Astrocyte (in vitro differentiated cells and primary cell): Measurements from ENCODE around the gene RAD54L2. TPM values are rescaled to one million over a fixed set of nuclear protein-coding genes. Genes with fewer than 3 reads are reported as not detected.

ENCODE experiments used
- DNase-seq: peaks from one replicate; pipeline ENCODE4 v3.0.0-alpha.2; 2010; ENCODE audit warnings: low read depth
- FAIRE-seq: peaks from 2 replicates; lab custom pipeline; 2011; peaks lifted over from hg19 to GRCh38; lab: Jason Lieb, UNC
- H2AFZ ChIP-seq: 2 replicates; pipeline ENCODE4 v1.6.0; 2012; ENCODE audit warnings: low read depth, low read length, inconsistent platforms
- H3K27ac ChIP-seq: 2 replicates; pipeline ENCODE4 v1.5.1; 2011; ENCODE audit warnings: low read depth, low read length, inconsistent platforms
- H3K27me3 ChIP-seq: 2 replicates; pipeline ENCODE4 v1.6.0; 2011; ENCODE audit warnings: low read length, inconsistent platforms; ENCODE audit not compliant: insufficient read depth
- H3K36me3 ChIP-seq: 2 replicates; pipeline ENCODE4 v1.5.1; 2011; ENCODE audit warnings: low read length, inconsistent platforms; ENCODE audit not compliant: insufficient read depth
- H3K4me1 ChIP-seq: 2 replicates; pipeline ENCODE4 v1.5.1; 2011; ENCODE audit warnings: low read length, inconsistent platforms; ENCODE audit not compliant: insufficient read depth
- H3K4me2 ChIP-seq: 2 replicates; pipeline ENCODE4 v1.6.0; 2012; ENCODE audit warnings: low read length, inconsistent platforms
- H3K4me3 ChIP-seq: 2 replicates; pipeline ENCODE4 v1.5.1; 2011; ENCODE audit warnings: low read depth, mild to moderate bottlenecking, low read length, inconsistent platforms; ENCODE audit not compliant: insufficient read depth
- H3K79me2 ChIP-seq: 2 replicates; pipeline ENCODE4 v1.6.0; 2012; ENCODE audit warnings: mild to moderate bottlenecking, low read length, inconsistent platforms; ENCODE audit not compliant: insufficient read depth
- H3K9ac ChIP-seq: 2 replicates; pipeline ENCODE4 v1.6.0; 2012; ENCODE audit warnings: mild to moderate bottlenecking, low read length, inconsistent platforms
- H3K9me3 ChIP-seq: 2 replicates; pipeline ENCODE4 v1.5.1; 2012; ENCODE audit warnings: low read depth, mild to moderate bottlenecking, low read length, inconsistent platforms; ENCODE audit not compliant: insufficient read depth
- H4K20me1 ChIP-seq: 2 replicates; pipeline ENCODE4 v1.6.0; 2012; ENCODE audit warnings: low read length, inconsistent platforms; ENCODE audit not compliant: insufficient read depth
- H3K27ac Mint-ChIP-seq: one replicate; pipeline ENCODE4 v1.8.0; 2021; ENCODE audit warnings: mild to moderate bottlenecking, mixed read lengths; ENCODE audit not compliant: unreplicated experiment
- H3K27me3 Mint-ChIP-seq: one replicate; pipeline ENCODE4 v1.8.0; 2021; ENCODE audit warnings: low read depth, mixed read lengths; ENCODE audit not compliant: unreplicated experiment
- H3K36me3 Mint-ChIP-seq: one replicate; pipeline ENCODE4 v1.8.0; 2021; ENCODE audit warnings: low read depth, mixed read lengths; ENCODE audit not compliant: unreplicated experiment
- H3K4me1 Mint-ChIP-seq: one replicate; pipeline ENCODE4 v1.8.0; 2021; ENCODE audit warnings: low read depth, mixed read lengths; ENCODE audit not compliant: unreplicated experiment
- H3K4me3 Mint-ChIP-seq: one replicate; pipeline ENCODE4 v1.8.0; 2021; ENCODE audit warnings: mild to moderate bottlenecking, moderate library complexity, mixed read lengths; ENCODE audit not compliant: unreplicated experiment
- H3K9me3 Mint-ChIP-seq: one replicate; pipeline ENCODE4 v1.8.0; 2021; ENCODE audit warnings: mild to moderate bottlenecking, mixed read lengths; ENCODE audit not compliant: unreplicated experiment
- EZH2 ChIP-seq: IDR thresholded peaks from 2 replicates; pipeline ENCODE4 v1.6.1; 2012; ENCODE audit warnings: mild to moderate bottlenecking, low read length, inconsistent platforms; ENCODE audit not compliant: insufficient read depth
- total RNA-seq: library from RNA; stranded (reverse); gene quantifications from 2 replicates; pipeline ENCODE4 v1.2.1, GENCODE V29; 2021
- TF ChIP-seq, protein P1 (sequence below): IDR thresholded peaks from 2 replicates; pipeline ENCODE4 v1.5.1; 2011; ENCODE audit warnings: low read depth, mild to moderate bottlenecking, inconsistent platforms, low read length, moderate library complexity; ENCODE audit not compliant: insufficient read depth

The RAD54L2 gene
- total RNA-seq, 1 donor from 2014 or later = 29.2 TPM

DNA sequence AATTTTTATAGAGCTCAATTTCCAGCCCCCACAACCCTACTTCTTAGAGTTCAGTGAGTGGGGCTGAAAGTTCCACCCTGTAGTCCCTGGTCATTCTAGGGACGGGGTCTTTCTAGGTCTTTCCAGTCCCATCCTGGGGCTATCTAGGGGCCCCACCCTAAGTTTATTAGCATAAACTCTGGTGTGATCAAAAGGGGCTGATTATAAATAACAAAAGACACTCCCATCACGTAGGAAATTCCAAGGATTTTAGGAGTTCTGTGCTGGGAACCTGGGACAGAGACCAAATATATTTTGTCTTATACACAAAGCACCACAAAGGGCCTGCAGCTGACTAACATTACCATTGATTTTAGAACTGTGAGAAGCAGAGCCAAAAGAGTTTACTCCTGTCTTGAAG, 41.9 kb downstream of the RAD54L2 start:
- Mint-ChIP-seq H3K4me1 (peaks cover 4% of the 10 kb centered on the region), H3K9me3 (peaks cover 9% of the 10 kb centered on the region), H3K4me3 (no peak overlapping the region), H3K27ac (no peak overlapping the region), H3K27me3 (no peaks in the 10 kb centered on the region), H3K36me3 (peaks cover 6% of the 10 kb centered on the region)
- Histone ChIP-seq H3K79me2 (peaks cover 46% of the 10 kb centered on the region), H3K36me3 (peaks cover 6% of the 10 kb centered on the region), H3K27ac (no peak overlapping the region), H3K4me2 (no peak overlapping the region), H3K4me3 (no peak overlapping the region), H3K27me3 (no peaks in the 10 kb centered on the region), H4K20me1 (peaks cover 43% of the 10 kb centered on the region), H2AFZ (no peak overlapping the region), H3K9ac (no peak overlapping the region), H3K9me3 (no peaks in the 10 kb centered on the region), H3K4me1 (no peaks in the 10 kb centered on the region)
- TF ChIP-seq, protein P1, sequence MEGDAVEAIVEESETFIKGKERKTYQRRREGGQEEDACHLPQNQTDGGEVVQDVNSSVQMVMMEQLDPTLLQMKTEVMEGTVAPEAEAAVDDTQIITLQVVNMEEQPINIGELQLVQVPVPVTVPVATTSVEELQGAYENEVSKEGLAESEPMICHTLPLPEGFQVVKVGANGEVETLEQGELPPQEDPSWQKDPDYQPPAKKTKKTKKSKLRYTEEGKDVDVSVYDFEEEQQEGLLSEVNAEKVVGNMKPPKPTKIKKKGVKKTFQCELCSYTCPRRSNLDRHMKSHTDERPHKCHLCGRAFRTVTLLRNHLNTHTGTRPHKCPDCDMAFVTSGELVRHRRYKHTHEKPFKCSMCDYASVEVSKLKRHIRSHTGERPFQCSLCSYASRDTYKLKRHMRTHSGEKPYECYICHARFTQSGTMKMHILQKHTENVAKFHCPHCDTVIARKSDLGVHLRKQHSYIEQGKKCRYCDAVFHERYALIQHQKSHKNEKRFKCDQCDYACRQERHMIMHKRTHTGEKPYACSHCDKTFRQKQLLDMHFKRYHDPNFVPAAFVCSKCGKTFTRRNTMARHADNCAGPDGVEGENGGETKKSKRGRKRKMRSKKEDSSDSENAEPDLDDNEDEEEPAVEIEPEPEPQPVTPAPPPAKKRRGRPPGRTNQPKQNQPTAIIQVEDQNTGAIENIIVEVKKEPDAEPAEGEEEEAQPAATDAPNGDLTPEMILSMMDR = no peak
- no peak for TF ChIP-seq EZH2
- DNase-seq (no peak), FAIRE-seq (no peak)

DNA sequence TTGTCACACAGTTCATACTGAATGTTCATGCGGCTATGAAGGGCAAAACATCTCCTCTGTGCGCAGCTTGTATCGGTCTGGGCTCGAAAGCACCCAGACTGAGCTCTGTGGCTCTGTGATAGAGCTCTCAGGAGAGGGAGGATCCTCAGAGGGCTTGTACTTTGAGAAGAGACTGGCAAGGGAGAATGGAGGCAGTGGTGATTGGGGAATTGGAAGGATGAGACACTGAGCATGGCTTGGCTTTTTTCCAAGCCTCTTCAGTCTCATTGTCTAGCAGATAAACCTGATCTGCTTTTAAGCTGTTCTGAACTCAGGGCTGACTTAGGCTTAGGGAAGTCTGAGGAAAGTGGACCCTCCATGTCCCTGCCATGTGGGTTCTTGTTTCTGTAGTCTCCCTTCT, 43.0 kb downstream of the RAD54L2 start:
- no peak overlapping the region for H3K9ac ChIP-seq
- TF ChIP-seq, protein P1 = no peak
- TF ChIP-seq EZH2 = no peak
- H3K27ac Mint-ChIP-seq = no peak overlapping the region

GRCh38 chr3:51585197-51585596, 46.7 kb downstream of the RAD54L2 start:
- Mint-ChIP-seq H3K4me3 (no peak overlapping the region), H3K9me3 (no peaks in the 10 kb centered on the region), H3K27me3 (no peaks in the 10 kb centered on the region), H3K27ac (no peak overlapping the region), H3K36me3 (peaks cover 13% of the 10 kb centered on the region), H3K4me1 (peaks cover 4% of the 10 kb centered on the region)
- H2AFZ ChIP-seq = no peak overlapping the region
- H3K4me3 ChIP-seq = no peak overlapping the region
- H3K79me2 ChIP-seq = peaks cover 50% of the 10 kb centered on the region
- no peaks in the 10 kb centered on the region for H3K4me1 ChIP-seq
- H3K36me3 ChIP-seq = peaks cover 7% of the 10 kb centered on the region
- TF ChIP-seq EZH2 = no peak
- TF ChIP-seq, protein P1 = no peak
- no peaks in the 10 kb centered on the region for H3K27me3 ChIP-seq
- no peak overlapping the region for H3K4me2 ChIP-seq
- no peaks in the 10 kb centered on the region for H3K9me3 ChIP-seq
- H4K20me1 ChIP-seq = peaks cover 44% of the 10 kb centered on the region
- DNase-seq (no peak), FAIRE-seq (no peak)
- H3K9ac ChIP-seq = no peak overlapping the region
- no peak overlapping the region for H3K27ac ChIP-seq

More for the DNA sequence above, 43.0 kb downstream of the RAD54L2 start:
- no peaks in the 10 kb centered on the region for H3K27me3 Mint-ChIP-seq
- H4K20me1 ChIP-seq = peaks cover 52% of the 10 kb centered on the region
- H2AFZ ChIP-seq = no peak overlapping the region
- peaks cover 5% of the 10 kb centered on the region for H3K9me3 Mint-ChIP-seq
- DNase-seq = no peak
- peaks cover 6% of the 10 kb centered on the region for H3K36me3 Mint-ChIP-seq
- H3K4me1 Mint-ChIP-seq = peaks cover 4% of the 10 kb centered on the region
- H3K36me3 ChIP-seq = peaks cover 7% of the 10 kb centered on the region
- no peak overlapping the region for H3K4me2 ChIP-seq
- H3K27ac ChIP-seq = no peak overlapping the region
- FAIRE-seq = no peak
- H3K4me3 Mint-ChIP-seq = no peak overlapping the region
- no peaks in the 10 kb centered on the region for H3K27me3 ChIP-seq
- H3K9me3 ChIP-seq = no peaks in the 10 kb centered on the region
- H3K4me1 ChIP-seq = no peaks in the 10 kb centered on the region
- no peak overlapping the region for H3K4me3 ChIP-seq
- peaks cover 57% of the 10 kb centered on the region for H3K79me2 ChIP-seq
